ENCODE data around the gene CDC45. TPM values are rescaled to one million over a fixed set of nuclear protein-coding genes. Genes with fewer than 3 reads are reported as not detected.
A peak's percentile ranks its signal among the peaks of the same experiment; 100 is the strongest.

The CDC45 gene
- total and polyA plus RNA-seq, 2 of the 13 experiments (the other 11 are each of a cell fraction or from before 2014, with no cell fraction given): 14.4 to 36.3 TPM

DNA sequence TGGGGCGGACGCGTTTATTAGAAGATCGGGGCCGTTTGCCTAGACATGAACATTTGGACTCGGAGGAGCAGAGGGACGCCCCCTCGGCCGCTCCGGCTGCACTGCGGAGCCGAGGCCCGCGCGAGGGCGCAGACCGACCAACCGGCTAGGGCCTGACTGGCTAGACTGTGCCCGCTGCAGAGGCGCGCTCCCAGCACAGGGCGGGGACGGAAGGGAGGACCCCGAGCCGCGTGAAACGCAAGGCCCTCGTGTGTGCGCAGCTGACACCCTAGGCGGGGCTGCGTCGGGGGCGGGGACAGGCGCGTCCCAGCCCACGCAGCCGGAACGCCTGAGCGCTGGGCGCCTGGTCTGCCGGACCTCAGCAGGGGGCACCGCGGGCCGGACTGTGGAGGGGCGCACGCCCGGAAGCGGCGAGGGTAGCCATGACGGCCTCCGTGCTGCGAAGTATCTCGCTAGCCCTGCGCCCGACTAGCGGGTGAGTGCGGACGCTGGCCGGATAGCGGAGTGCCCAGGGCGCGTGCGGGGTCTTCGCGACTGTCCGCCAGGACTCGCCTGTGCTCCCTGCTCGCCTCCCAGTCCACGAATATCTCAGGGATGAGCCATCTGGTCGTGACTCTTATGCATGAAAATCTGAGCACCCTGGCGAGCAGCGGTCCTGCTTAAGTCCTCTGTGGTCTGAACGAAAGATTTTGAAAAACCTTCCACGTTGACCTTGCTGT, 47.4 kb upstream of the CDC45 start, which contains the start of gene MRPL40 (continued):
- TF ChIP-seq, protein P1, sequence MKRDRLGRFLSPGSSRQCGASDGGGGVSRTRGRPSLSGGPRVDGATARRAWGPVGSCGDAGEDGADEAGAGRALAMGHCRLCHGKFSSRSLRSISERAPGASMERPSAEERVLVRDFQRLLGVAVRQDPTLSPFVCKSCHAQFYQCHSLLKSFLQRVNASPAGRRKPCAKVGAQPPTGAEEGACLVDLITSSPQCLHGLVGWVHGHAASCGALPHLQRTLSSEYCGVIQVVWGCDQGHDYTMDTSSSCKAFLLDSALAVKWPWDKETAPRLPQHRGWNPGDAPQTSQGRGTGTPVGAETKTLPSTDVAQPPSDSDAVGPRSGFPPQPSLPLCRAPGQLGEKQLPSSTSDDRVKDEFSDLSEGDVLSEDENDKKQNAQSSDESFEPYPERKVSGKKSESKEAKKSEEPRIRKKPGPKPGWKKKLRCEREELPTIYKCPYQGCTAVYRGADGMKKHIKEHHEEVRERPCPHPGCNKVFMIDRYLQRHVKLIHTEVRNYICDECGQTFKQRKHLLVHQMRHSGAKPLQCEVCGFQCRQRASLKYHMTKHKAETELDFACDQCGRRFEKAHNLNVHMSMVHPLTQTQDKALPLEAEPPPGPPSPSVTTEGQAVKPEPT (CRISPR knock-in tag; IDR thresholded peaks at IDR 0.05; ENCODE audit: low read depth): peak; percentile 66; the same call in 1 of the 2 replicates
- TF ChIP-seq KLF16 (CRISPR knock-in tag; IDR thresholded peaks at IDR 0.05) (peak in 1 of 2 experiments; percentile 100; a peak in 2 of 4 replicates), NFE2 (CRISPR knock-in tag; IDR thresholded peaks at IDR 0.05) (no peak), ATM (IDR thresholded peaks at IDR 0.05; ENCODE audit: borderline replicate concordance) (no peak), RCOR2 (CRISPR knock-in tag; IDR thresholded peaks at IDR 0.05) (peak; percentile 38; the same call in 1 of the 2 replicates), ZNF121 (CRISPR knock-in tag; IDR thresholded peaks at IDR 0.05) (peak; percentile 60; the same call in 1 of the 2 replicates), ZNF326 (CRISPR knock-in tag; IDR thresholded peaks at IDR 0.05; ENCODE audit: borderline replicate concordance) (no peak), ZMYM4 (CRISPR knock-in tag; IDR thresholded peaks at IDR 0.05) (peak; percentile 95), HDAC1 (CRISPR knock-in tag; IDR thresholded peaks at IDR 0.05) (peak; percentile 98), SIN3B (IDR thresholded peaks at IDR 0.05; ENCODE audit: low read length) (peak; percentile 86), PCBP2 (optimal IDR thresholded peaks at IDR 0.05; ENCODE audit: low read depth, low read length, poor library complexity, severe bottlenecking) (no peak), REPIN1 (CRISPR knock-in tag; IDR thresholded peaks at IDR 0.05; ENCODE audit: borderline replicate concordance, low read depth) (peak; percentile 99), ZNF672 (CRISPR knock-in tag; IDR thresholded peaks at IDR 0.05) (peak; percentile 90; the same call in 1 of the 2 replicates), ADNP (CRISPR knock-in tag; IDR thresholded peaks at IDR 0.05) (no peak), ZFP36 (IDR thresholded peaks at IDR 0.05; ENCODE audit: borderline replicate concordance, low read depth, low read length, partially characterized antibody) (no peak), ZNF562 (CRISPR knock-in tag; IDR thresholded peaks at IDR 0.05; ENCODE audit: borderline replicate concordance) (no peak; the same call in 1 of the 2 replicates), DMAP1 (CRISPR knock-in tag; IDR thresholded peaks at IDR 0.05) (peak; percentile 98), ELF1 (CRISPR knock-in tag; IDR thresholded peaks at IDR 0.05) (peak; percentile 86), ZNF619 (CRISPR knock-in tag; IDR thresholded peaks at IDR 0.05) (peak; percentile 55; the same call in 1 of the 2 replicates), ZBTB8A (CRISPR knock-in tag; IDR thresholded peaks at IDR 0.05; ENCODE audit: borderline replicate concordance, low read depth) (peak; percentile 32; the same call in 1 of the 2 replicates), ZNF138 (CRISPR knock-in tag; IDR thresholded peaks at IDR 0.05; ENCODE audit: low read depth) (peak; percentile 94; the same call in 1 of the 2 replicates), SATB2 (CRISPR knock-in tag; IDR thresholded peaks at IDR 0.05) (no peak)
- TF ChIP-seq, protein P2, sequence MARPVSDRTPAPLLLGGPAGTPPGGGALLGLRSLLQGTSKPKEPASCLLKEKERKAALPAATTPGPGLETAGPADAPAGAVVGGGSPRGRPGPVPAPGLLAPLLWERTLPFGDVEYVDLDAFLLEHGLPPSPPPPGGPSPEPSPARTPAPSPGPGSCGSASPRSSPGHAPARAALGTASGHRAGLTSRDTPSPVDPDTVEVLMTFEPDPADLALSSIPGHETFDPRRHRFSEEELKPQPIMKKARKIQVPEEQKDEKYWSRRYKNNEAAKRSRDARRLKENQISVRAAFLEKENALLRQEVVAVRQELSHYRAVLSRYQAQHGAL (CRISPR knock-in tag; IDR thresholded peaks at IDR 0.05; ENCODE audit: not compliant biosample characterization): no peak
- TF ChIP-seq, protein P3, sequence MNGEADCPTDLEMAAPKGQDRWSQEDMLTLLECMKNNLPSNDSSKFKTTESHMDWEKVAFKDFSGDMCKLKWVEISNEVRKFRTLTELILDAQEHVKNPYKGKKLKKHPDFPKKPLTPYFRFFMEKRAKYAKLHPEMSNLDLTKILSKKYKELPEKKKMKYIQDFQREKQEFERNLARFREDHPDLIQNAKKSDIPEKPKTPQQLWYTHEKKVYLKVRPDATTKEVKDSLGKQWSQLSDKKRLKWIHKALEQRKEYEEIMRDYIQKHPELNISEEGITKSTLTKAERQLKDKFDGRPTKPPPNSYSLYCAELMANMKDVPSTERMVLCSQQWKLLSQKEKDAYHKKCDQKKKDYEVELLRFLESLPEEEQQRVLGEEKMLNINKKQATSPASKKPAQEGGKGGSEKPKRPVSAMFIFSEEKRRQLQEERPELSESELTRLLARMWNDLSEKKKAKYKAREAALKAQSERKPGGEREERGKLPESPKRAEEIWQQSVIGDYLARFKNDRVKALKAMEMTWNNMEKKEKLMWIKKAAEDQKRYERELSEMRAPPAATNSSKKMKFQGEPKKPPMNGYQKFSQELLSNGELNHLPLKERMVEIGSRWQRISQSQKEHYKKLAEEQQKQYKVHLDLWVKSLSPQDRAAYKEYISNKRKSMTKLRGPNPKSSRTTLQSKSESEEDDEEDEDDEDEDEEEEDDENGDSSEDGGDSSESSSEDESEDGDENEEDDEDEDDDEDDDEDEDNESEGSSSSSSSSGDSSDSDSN (CRISPR knock-in tag; IDR thresholded peaks at IDR 0.05): peak; percentile 97
- TF ChIP-seq, protein P4, sequence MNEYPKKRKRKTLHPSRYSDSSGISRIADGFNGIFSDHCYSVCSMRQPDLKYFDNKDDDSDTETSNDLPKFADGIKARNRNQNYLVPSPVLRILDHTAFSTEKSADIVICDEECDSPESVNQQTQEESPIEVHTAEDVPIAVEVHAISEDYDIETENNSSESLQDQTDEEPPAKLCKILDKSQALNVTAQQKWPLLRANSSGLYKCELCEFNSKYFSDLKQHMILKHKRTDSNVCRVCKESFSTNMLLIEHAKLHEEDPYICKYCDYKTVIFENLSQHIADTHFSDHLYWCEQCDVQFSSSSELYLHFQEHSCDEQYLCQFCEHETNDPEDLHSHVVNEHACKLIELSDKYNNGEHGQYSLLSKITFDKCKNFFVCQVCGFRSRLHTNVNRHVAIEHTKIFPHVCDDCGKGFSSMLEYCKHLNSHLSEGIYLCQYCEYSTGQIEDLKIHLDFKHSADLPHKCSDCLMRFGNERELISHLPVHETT (CRISPR knock-in tag; conservative IDR thresholded peaks at IDR 0.05): peak; percentile 98

Data from HepG2 (cell line).